Fibroblast of skin of scalp (primary cell): Measurements from ENCODE around the gene ACSM2A. TPM values are rescaled to one million over a fixed set of nuclear protein-coding genes. Genes with fewer than 3 reads are reported as not detected.
"Not testable (repeated sequence)": the region's sequence is repeated elsewhere in the genome, so short reads cannot be mapped to it uniquely, and the experiment has no call there.

Source experiments
- DNase-seq: peaks from one replicate; pipeline ENCODE4 v3.0.0-alpha.2; 2013
- polyA plus RNA-seq, 2 experiments: library from polyadenylated mRNA; unstranded; fragments of 120-200 nt; gene quantifications; one replicate each; pipeline ENCODE4 v1.2.1, GENCODE V29; 2013; ENCODE audit not compliant: insufficient read length in 2 of 2

ACSM2A gene
- polyA plus RNA-seq (2013, experiment 1 of 2; ENCODE audit: insufficient read length), result not detected
- 0.47 TPM for polyA plus RNA-seq (2013, experiment 2 of 2; ENCODE audit: insufficient read length)

- not testable (repeated sequence) for DNase-seq
Measured at GRCh38 chr16:20451364-20451763, at the start of gene ACSM2A. TSS of gene ACSM2A (plus strand) at chr16:20451521. CDS start at chr16:20460115, 8,594 bp downstream.

- no peak for DNase-seq
Measured at GRCh38 chr16:20402651-20403050, 48.7 kb upstream of the ACSM2A start.

GRCh38 chr16:20404637-20405036, 46.7 kb upstream of the ACSM2A start, which contains the start of gene PDILT:
TSS of gene PDILT (minus strand) at chr16:20404737. CDS start at chr16:20399300, 5,437 bp downstream.
- no peak for DNase-seq

GRCh38 chr16:20409398-20410120, 41.8 kb upstream of the ACSM2A start, which contains the start of gene ACSM5:
TSS of gene ACSM5 (plus strand) at chr16:20409534. CDS start at chr16:20411485, 1,951 bp downstream.
- DNase-seq, result no peak

GRCh38 chr16:20410121-20410723, 41.1 kb upstream of the ACSM2A start:
- no peak for DNase-seq

GRCh38 chr16:20411055-20411454, 40.3 kb upstream of the ACSM2A start:
- DNase-seq, result no peak

- no peak for DNase-seq
Measured at GRCh38 chr16:20415541-20415940, 35.8 kb upstream of the ACSM2A start.

- not testable (repeated sequence) for DNase-seq
Measured at GRCh38 chr16:20419093-20419492, 32.2 kb upstream of the ACSM2A start.

- not testable (repeated sequence) for DNase-seq
Measured at GRCh38 chr16:20421748-20422147, 29.6 kb upstream of the ACSM2A start.

GRCh38 chr16:20423772-20424128, 27.6 kb upstream of the ACSM2A start:
- DNase-seq, result not testable (repeated sequence)

- no peak for DNase-seq
Measured at GRCh38 chr16:20424129-20424866, 27.0 kb upstream of the ACSM2A start.

GRCh38 chr16:20427401-20427797, 23.9 kb upstream of the ACSM2A start:
- not testable (repeated sequence) for DNase-seq

GRCh38 chr16:20429499-20429898, 21.8 kb upstream of the ACSM2A start:
- DNase-seq, result not testable (repeated sequence)

GRCh38 chr16:20430480-20430879, 20.8 kb upstream of the ACSM2A start:
- not testable (repeated sequence) for DNase-seq

GRCh38 chr16:20430948-20431347, 20.4 kb upstream of the ACSM2A start:
- no peak for DNase-seq

GRCh38 chr16:20438950-20439349, 12.4 kb upstream of the ACSM2A start:
- DNase-seq, result not testable (repeated sequence)

GRCh38 chr16:20439820-20440231, 11.5 kb upstream of the ACSM2A start:
- DNase-seq, result not testable (repeated sequence)

GRCh38 chr16:20440731-20441130, 10.6 kb upstream of the ACSM2A start:
- not testable (repeated sequence) for DNase-seq

GRCh38 chr16:20441191-20441590, 10.1 kb upstream of the ACSM2A start:
- DNase-seq, result no peak

GRCh38 chr16:20441859-20442258, 9.5 kb upstream of the ACSM2A start:
- DNase-seq, result not testable (repeated sequence)

- DNase-seq, result not testable (repeated sequence)
Measured at GRCh38 chr16:20446652-20447393, 4.5 kb upstream of the ACSM2A start.

GRCh38 chr16:20453633-20454032, 2.3 kb downstream of the ACSM2A start:
- not testable (repeated sequence) for DNase-seq
